ES-I3 (cell line): ENCODE data around the gene CDH23.

Experiments
- H3K36me3 ChIP-seq: 2 replicates; pipeline ENCODE4 v1.6.1; 2013; ENCODE audit warnings: mild to moderate bottlenecking, low read length, control low read depth, moderate library complexity; ENCODE audit not compliant: insufficient read depth
- H3K4me1 ChIP-seq: 2 replicates; pipeline ENCODE4 v1.6.1; 2013; ENCODE audit warnings: mild to moderate bottlenecking, control low read depth, low read length; ENCODE audit not compliant: insufficient read depth
- H3K9ac ChIP-seq: 2 replicates; pipeline ENCODE4 v1.6.1; 2013; ENCODE audit warnings: low read depth, mild to moderate bottlenecking, low read length, moderate library complexity
- H3K9me3 ChIP-seq: 2 replicates; pipeline ENCODE4 v1.6.1; 2013; ENCODE audit warnings: mild to moderate bottlenecking, low read length, moderate library complexity; ENCODE audit not compliant: control insufficient read depth, insufficient read depth

Gene CDH23

GRCh38 chr10:71660313-71660712 lies 263.6 kb downstream of the CDH23 start:
- Histone ChIP-seq H3K4me1 (peaks cover 35% of the 10 kb centered on the region), H3K9ac (no peak overlapping the region), H3K36me3 (no peaks in the 10 kb centered on the region), H3K9me3 (no peaks in the 10 kb centered on the region; the same call in 1 of the 2 replicates)

GRCh38 chr10:71661060-71661622 lies 264.4 kb downstream of the CDH23 start:
- Histone ChIP-seq H3K9me3 (no peaks in the 10 kb centered on the region; the same call in 1 of the 2 replicates), H3K4me1 (peaks cover 33% of the 10 kb centered on the region), H3K9ac (no peak overlapping the region), H3K36me3 (no peaks in the 10 kb centered on the region)

GRCh38 chr10:71661779-71662336 lies 265.1 kb downstream of the CDH23 start:
- Histone ChIP-seq H3K9ac (no peak overlapping the region), H3K4me1 (peaks cover 26% of the 10 kb centered on the region), H3K9me3 (no peaks in the 10 kb centered on the region; the same call in 1 of the 2 replicates), H3K36me3 (no peaks in the 10 kb centered on the region)

- H3K4me1 ChIP-seq, result peaks cover 15% of the 10 kb centered on the region
Observed at GRCh38 chr10:71663311-71663710, 266.6 kb downstream of the CDH23 start.

GRCh38 chr10:71664585-71664984 lies 267.9 kb downstream of the CDH23 start:
- Histone ChIP-seq H3K9me3 (no peaks in the 10 kb centered on the region; the same call in 1 of the 2 replicates), H3K9ac (no peak overlapping the region)

More at GRCh38 chr10:71663311-71663710, 266.6 kb downstream of the CDH23 start:
- H3K9me3 ChIP-seq, result no peaks in the 10 kb centered on the region; the same call in 1 of the 2 replicates
- H3K9ac ChIP-seq, result no peak overlapping the region
- no peaks in the 10 kb centered on the region for H3K36me3 ChIP-seq

GRCh38 chr10:71665456-71665855 lies 268.7 kb downstream of the CDH23 start:
- Histone ChIP-seq H3K9me3 (no peaks in the 10 kb centered on the region), H3K9ac (no peak overlapping the region), H3K36me3 (no peaks in the 10 kb centered on the region), H3K4me1 (no peaks in the 10 kb centered on the region; the same call in 1 of the 2 replicates)

More at GRCh38 chr10:71664585-71664984, 267.9 kb downstream of the CDH23 start:
- peaks cover 2% of the 10 kb centered on the region for H3K4me1 ChIP-seq
- no peaks in the 10 kb centered on the region for H3K36me3 ChIP-seq

GRCh38 chr10:71666639-71667386 lies 270.1 kb downstream of the CDH23 start:
- Histone ChIP-seq H3K9me3 (no peaks in the 10 kb centered on the region), H3K4me1 (no peaks in the 10 kb centered on the region; the same call in 1 of the 2 replicates), H3K9ac (no peak overlapping the region), H3K36me3 (no peaks in the 10 kb centered on the region)

- no peak overlapping the region for H3K9ac ChIP-seq
- no peaks in the 10 kb centered on the region for H3K9me3 ChIP-seq
- H3K4me1 ChIP-seq, result no peaks in the 10 kb centered on the region; the same call in 1 of the 2 replicates
- H3K36me3 ChIP-seq, result no peaks in the 10 kb centered on the region
Observed at GRCh38 chr10:71667387-71667752, 270.6 kb downstream of the CDH23 start.

GRCh38 chr10:71671994-71672946 lies 275.6 kb downstream of the CDH23 start:
- Histone ChIP-seq H3K9me3 (no peaks in the 10 kb centered on the region), H3K9ac (no peak overlapping the region), H3K4me1 (no peaks in the 10 kb centered on the region), H3K36me3 (no peaks in the 10 kb centered on the region)

GRCh38 chr10:71675295-71675970 lies 278.7 kb downstream of the CDH23 start:
- Histone ChIP-seq H3K9me3 (no peaks in the 10 kb centered on the region), H3K36me3 (no peaks in the 10 kb centered on the region), H3K4me1 (no peaks in the 10 kb centered on the region; the same call in 1 of the 2 replicates), H3K9ac (no peak overlapping the region)

GRCh38 chr10:71677261-71677660 lies 280.5 kb downstream of the CDH23 start:
- Histone ChIP-seq H3K9me3 (no peaks in the 10 kb centered on the region), H3K36me3 (no peaks in the 10 kb centered on the region), H3K4me1 (no peaks in the 10 kb centered on the region; the same call in 1 of the 2 replicates), H3K9ac (no peak overlapping the region)

GRCh38 chr10:71678057-71678805 lies 281.5 kb downstream of the CDH23 start:
- Histone ChIP-seq H3K4me1 (no peaks in the 10 kb centered on the region; the same call in 1 of the 2 replicates), H3K36me3 (no peaks in the 10 kb centered on the region), H3K9ac (no peak overlapping the region), H3K9me3 (no peaks in the 10 kb centered on the region)

GRCh38 chr10:71679425-71679824 lies 282.7 kb downstream of the CDH23 start:
- H3K9me3 ChIP-seq, result no peaks in the 10 kb centered on the region
- no peak overlapping the region for H3K9ac ChIP-seq
- peaks cover 3% of the 10 kb centered on the region; the same call in 1 of the 2 replicates for H3K4me1 ChIP-seq
- no peaks in the 10 kb centered on the region for H3K36me3 ChIP-seq
